RWPE2 (cell line): ENCODE measurements around the gene LCE3B.
A peak's percentile ranks its signal among the peaks of the same experiment; 100 is the strongest.

Source experiments
- ATAC-seq: fragments of 200-7000 bp; cut with Tn5 transposase; 3 replicates; pipeline ENCODE4 v1.9.1; 2021; ENCODE audit warnings: low read depth
- DNase-seq: peaks from one replicate; pipeline ENCODE4 v3.0.0-alpha.2; 2020; ENCODE audit warnings: low spot score
- H3K27ac ChIP-seq: fragments of 450-650 bp; 2 replicates; pipeline ENCODE4 v1.5.1; 2017; ENCODE audit warnings: mild to moderate bottlenecking; ENCODE audit not compliant: poor library complexity, severe bottlenecking
- H3K27me3 ChIP-seq: fragments of 250-450 bp; sonication (Bioruptor Pico); 2 replicates; pipeline ENCODE4 v1.5.1; 2021; ENCODE audit warnings: mild to moderate bottlenecking, moderate library complexity; ENCODE audit not compliant: insufficient read depth, poor library complexity, severe bottlenecking
- H3K36me3 ChIP-seq: fragments of 250-450 bp; sonication (Bioruptor Pico); 2 replicates; pipeline ENCODE4 v1.5.1; 2020; ENCODE audit warnings: low read depth, mild to moderate bottlenecking, moderate library complexity
- H3K4me1 ChIP-seq: fragments of 250-450 bp; sonication (Bioruptor Pico); 2 replicates; pipeline ENCODE4 v1.5.1; 2021; ENCODE audit warnings: mild to moderate bottlenecking, moderate library complexity; ENCODE audit not compliant: insufficient read depth, poor library complexity, severe bottlenecking
- H3K4me3 ChIP-seq: fragments of 250-450 bp; sonication (Bioruptor Pico); 2 replicates; pipeline ENCODE4 v1.5.1; 2021; ENCODE audit warnings: mild to moderate bottlenecking, moderate library complexity; ENCODE audit not compliant: severe bottlenecking
- H3K9me3 ChIP-seq: fragments of 250-450 bp; sonication (Bioruptor Pico); 2 replicates; pipeline ENCODE4 v1.5.1; 2021; ENCODE audit warnings: mild to moderate bottlenecking, moderate library complexity; ENCODE audit not compliant: severe bottlenecking
- CTCF ChIP-seq: fragments of 450-650 bp; IDR thresholded peaks from one replicate; pipeline ENCODE4 v1.5.1; 2017; ENCODE audit warnings: mild to moderate bottlenecking, moderate library complexity; ENCODE audit not compliant: poor library complexity, severe bottlenecking

Gene LCE3B

GRCh38 chr1:152640351-152640750 is 26.7 kb downstream of the LCE3B start:
- Histone ChIP-seq H3K4me3 (no peak overlapping the region), H3K36me3 (no peaks in the 10 kb centered on the region), H3K9me3 (no peaks in the 10 kb centered on the region), H3K27me3 (no peaks in the 10 kb centered on the region), H3K4me1 (no peaks in the 10 kb centered on the region), H3K27ac (no peak overlapping the region)
- ATAC-seq (no peak), DNase-seq (no peak)
- TF ChIP-seq CTCF, result no peak

GRCh38 chr1:152643945-152644344 is 30.3 kb downstream of the LCE3B start:
- TF ChIP-seq CTCF, result no peak
- Histone ChIP-seq H3K4me1 (no peaks in the 10 kb centered on the region), H3K9me3 (no peaks in the 10 kb centered on the region), H3K4me3 (no peak overlapping the region), H3K27ac (no peak overlapping the region), H3K36me3 (no peaks in the 10 kb centered on the region), H3K27me3 (no peaks in the 10 kb centered on the region)
- DNase-seq, result no peak
- no peak for ATAC-seq

- no peak for ATAC-seq
- Histone ChIP-seq H3K27me3 (no peaks in the 10 kb centered on the region), H3K36me3 (no peaks in the 10 kb centered on the region), H3K4me1 (no peaks in the 10 kb centered on the region), H3K9me3 (no peaks in the 10 kb centered on the region), H3K4me3 (no peak overlapping the region), H3K27ac (no peak overlapping the region)
- no peak for TF ChIP-seq CTCF
- no peak for DNase-seq
These were observed 31.5 kb downstream of the LCE3B start for GRCh38 chr1:152645146-152645545.

- Histone ChIP-seq H3K36me3 (no peaks in the 10 kb centered on the region), H3K4me1 (no peaks in the 10 kb centered on the region), H3K4me3 (no peak overlapping the region), H3K27ac (no peak overlapping the region), H3K9me3 (no peaks in the 10 kb centered on the region), H3K27me3 (no peaks in the 10 kb centered on the region)
- DNase-seq (no peak), ATAC-seq (no peak)
- TF ChIP-seq CTCF, result no peak
These were observed 33.0 kb downstream of the LCE3B start for GRCh38 chr1:152646656-152647055.

- Histone ChIP-seq H3K27ac (no peak overlapping the region), H3K4me3 (no peak overlapping the region), H3K9me3 (no peaks in the 10 kb centered on the region), H3K27me3 (no peaks in the 10 kb centered on the region), H3K4me1 (no peaks in the 10 kb centered on the region), H3K36me3 (no peaks in the 10 kb centered on the region)
- peak; percentile 90 for TF ChIP-seq CTCF
- no peak for DNase-seq
- ATAC-seq, result peak; percentile 68
These were observed 40.5 kb downstream of the LCE3B start for GRCh38 chr1:152654110-152654509.
